HG03520 (cell line): ENCODE measurements around the gene TMEM87B.

Source experiments
- ATAC-seq: cut with Tn5 transposase; IDR thresholded peaks from one replicate; pipeline ENCODE4 v1.9.1; 2021; ENCODE audit warnings: mild to moderate bottlenecking, moderate library complexity; ENCODE audit not compliant: unreplicated experiment

The TMEM87B gene, protein sequence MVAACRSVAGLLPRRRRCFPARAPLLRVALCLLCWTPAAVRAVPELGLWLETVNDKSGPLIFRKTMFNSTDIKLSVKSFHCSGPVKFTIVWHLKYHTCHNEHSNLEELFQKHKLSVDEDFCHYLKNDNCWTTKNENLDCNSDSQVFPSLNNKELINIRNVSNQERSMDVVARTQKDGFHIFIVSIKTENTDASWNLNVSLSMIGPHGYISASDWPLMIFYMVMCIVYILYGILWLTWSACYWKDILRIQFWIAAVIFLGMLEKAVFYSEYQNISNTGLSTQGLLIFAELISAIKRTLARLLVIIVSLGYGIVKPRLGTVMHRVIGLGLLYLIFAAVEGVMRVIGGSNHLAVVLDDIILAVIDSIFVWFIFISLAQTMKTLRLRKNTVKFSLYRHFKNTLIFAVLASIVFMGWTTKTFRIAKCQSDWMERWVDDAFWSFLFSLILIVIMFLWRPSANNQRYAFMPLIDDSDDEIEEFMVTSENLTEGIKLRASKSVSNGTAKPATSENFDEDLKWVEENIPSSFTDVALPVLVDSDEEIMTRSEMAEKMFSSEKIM

DNA sequence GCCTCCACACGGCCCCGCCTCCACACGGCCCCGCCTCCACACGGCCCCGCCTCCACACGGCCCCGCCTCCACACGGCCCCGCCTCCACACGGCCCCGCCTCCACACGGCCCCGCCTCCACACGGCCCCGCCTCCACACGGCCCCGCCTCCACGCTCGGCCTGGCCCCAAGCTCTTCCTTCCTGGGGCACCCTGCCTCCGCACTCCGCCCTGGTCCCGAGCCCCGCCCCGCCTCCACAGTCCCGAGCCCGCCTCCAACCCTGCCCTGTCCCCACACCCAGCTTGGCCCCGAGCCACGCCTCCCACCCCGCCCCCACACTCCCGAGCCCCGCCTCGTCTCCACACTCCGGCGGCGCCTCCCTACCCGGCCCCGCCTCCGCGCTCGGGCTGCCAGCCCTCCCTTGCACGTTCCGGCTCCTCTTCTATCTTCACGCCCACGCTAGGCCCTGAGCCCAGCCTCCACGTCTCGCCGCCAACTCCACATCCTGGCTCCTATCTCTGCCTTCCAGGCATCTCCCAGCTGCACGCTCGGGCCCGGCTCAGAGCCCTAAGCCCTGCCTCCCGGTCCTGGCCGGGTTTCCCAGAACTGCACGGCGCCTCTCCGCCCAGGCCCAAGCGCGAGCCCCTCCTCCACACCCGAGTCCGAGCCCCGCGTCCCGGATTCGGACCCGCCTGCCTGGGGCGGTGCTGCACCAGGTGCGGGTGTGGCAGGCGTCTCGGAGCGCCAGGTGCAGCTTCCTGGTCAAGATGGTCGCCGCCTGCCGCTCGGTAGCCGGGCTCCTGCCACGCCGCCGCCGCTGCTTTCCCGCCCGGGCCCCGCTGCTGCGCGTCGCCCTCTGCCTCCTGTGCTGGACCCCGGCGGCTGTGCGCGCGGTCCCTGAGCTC, at the start of gene TMEM87B:
TMEM87B (plus strand) TSS at position 423 of the 883 bp plus-strand sequence; CDS start at position 746, 323 bp downstream.
- peak; percentile 51 for ATAC-seq

DNA sequence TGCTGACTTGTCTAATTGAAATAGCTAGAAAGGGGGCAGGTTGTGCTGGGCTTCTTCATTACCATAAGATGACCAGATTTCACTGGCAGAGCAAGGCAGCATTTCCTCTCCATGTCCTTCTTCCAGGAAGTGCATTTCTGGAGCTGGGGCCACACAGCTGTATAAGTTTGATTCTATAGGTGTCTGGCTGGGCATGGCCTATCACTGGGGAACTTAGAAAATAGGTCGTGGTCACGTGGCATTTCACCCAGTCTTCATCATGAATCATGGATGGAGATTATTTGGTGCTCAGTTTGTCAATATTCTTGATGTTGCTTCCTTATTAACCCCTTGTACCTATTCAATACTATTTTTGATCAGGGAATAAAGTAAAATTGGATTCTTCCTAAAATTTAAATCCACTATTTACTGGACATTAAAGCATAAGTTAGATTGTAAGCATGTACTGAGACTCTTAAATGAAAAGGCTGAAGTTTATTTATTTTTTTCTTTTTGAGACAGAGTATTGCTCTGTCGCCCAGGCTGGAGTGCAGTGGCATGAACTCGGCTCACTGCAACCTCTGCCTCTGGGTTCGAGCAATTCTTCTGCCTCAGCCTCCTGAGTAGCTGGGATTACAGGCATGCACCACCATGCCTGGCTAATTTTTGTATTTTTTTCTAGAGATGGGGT, 49.5 kb upstream of the TMEM87B start:
- ATAC-seq, result no peak

DNA sequence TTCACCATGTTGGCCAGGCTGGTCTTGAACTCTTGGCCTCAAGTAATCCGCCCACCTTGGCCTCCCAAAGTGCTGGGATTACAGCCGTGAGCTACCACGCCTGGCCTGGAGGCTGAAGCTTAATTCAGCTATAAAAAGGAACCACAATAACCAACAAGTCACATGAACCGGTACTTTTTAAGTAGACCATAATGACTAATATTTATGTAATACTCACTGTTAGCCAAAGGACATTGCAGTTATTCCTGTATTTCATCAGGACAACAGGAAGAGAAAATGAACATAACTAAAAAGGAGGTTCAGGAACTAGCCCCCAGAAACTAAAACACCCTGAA, 49.0 kb upstream of the TMEM87B start:
- no peak for ATAC-seq

DNA sequence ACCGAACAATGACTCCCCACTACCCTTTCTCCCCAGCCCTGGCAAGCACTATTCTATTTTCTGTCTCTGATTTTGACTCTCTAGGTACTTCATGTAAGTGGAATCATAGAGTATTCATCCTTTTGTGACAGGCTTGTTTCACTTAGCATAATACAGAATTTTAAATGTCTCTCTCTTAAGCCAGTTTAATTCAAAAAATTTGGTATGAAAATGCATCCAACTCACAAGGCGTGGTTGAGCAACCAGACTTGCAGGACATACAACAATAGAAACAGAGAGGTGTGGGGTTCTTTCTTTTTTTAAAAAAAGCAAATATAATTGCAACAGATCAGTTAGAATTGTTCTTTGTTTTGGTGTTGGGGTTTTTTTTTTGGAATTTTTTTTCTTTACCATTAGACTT, 47.6 kb upstream of the TMEM87B start:
- ATAC-seq, result no peak

DNA sequence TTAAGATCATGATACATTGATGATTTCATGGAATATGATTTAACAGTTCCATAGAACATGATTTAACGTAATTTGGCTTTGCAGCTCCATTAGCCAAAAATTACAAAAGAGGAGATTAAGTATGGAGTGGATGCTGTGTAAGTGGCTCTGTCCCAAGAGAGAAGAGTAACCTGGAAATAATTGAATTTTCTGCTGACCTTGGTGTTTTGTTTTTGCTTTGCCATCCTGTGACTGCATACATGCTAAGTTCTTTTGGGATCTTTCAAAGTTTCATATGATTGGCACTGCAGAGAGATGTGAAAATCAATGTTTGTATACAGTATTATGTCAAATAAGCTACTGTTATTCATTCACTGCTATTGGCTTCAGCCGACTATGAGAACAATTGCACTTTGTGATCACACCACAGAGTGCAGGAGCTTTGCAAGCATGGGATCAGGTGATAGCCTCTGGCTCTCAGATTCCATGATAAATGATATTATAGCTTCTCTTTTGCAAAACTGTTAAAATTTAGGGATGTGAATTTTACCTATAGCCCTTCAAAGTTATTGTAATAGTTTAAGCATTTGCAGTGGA, 46.1 kb upstream of the TMEM87B start:
- no peak for ATAC-seq

DNA sequence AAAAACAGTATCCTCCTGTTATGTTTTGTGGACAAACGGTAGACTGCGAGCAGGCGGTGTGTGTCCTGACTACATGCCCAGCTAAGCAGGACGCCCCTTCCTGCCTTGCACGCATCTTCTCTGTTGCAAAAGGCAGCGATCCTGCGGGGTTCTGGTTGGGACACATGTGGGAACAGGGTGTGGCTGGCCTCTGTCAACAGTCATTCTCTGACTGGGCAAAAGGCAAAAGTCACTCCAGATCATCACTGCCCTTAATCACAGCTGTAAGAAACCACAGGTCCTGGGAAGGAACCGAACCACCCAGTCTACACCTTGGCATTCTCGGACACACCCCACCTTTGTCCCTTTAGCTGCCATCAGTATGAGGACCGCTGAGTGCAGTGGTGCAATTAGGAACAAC, 44.3 kb upstream of the TMEM87B start:
- ATAC-seq, result no peak

DNA sequence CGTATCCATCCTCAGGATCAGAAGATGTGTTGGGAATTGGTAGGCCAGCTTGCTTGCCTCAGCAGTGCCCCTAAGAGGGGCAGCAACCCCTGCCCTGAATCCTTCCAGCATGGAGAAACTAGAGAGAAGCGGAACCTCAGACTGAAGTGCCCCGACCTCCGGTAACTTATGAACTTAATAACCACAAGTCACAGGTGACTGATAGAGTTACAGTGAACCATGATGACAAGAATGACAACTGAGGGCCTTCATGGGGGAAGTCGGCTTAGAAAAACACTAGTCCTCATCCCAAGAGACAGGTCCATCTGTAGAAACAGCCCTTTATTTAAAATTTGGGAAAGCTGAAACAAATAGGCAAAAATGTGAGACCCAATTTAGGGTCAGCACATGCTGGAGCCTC, 42.5 kb upstream of the TMEM87B start:
- ATAC-seq, result no peak

DNA sequence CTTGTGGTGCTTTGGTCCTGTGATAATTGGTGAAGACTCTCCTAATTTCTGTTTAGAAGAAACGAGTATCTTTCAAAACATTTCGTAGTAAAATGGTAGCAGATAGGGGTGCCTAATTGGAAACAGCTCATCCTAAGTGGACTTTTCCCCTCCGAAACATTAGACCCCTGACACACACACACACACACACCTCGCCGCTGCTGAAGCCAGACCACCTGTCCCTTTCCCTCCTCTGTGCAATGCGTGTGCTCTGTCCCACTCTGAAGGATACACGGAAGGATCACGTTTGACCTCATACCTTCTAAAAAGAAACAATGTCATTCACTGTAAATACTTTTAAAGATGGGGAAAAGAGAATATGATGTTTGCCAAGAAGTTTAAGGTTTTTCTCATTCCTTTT, 36.2 kb upstream of the TMEM87B start:
- ATAC-seq, result no peak

DNA sequence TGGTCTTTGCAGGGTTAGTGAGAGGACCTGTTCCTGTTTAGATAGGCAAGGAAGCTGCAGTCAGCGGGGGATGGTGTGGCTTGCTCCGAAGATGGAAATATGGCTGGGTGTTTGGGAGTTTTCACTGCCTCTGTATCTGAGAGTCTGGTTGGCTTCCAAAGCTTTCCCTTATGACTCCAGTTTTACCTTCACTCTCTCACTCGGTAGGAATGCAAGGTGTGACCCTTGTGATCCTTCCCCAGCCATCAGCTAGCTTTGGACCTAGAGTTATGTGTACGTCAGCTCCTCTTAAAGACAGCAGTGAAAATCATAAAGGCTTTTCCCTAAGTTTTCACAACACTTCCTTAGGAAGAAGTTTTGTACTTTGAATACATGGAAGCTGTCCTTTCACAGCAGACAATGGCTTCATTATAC, 35.5 kb upstream of the TMEM87B start:
- ATAC-seq, result no peak

DNA sequence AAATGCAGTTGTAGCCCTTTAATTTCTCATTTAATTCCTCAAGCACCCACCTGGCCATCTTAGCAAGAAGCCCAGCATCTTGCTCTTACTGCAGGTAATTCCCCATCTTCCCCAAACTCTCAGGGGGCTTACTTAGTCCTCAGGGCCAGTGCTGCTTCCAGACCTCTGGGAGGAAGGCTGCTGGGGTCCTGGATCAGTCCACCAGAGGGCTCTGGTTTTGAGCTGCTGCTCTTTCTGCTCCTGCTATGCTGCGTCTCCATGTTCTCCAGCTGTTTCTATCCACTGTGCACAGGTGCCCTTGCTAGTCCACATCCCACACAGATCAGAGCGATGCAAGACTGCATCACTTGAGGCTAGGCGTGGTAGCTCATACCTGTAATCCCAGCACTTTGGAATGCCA, 34.5 kb upstream of the TMEM87B start:
- ATAC-seq, result no peak

DNA sequence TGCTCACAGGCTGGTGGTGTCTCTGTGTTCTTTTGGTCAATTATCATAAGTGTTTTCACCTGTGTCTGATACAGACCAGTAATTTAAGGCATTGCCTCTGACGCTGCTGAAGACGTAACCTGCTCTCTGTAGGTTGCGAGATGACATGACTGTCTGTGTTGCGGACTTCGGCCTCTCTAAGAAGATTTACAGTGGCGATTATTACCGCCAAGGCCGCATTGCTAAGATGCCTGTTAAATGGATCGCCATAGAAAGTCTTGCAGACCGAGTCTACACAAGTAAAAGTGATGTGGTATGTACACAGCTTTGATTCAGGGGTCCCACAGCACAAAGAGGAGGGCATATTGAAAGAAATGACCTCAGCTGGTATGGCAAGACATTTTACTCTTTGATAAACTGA, 33.8 kb upstream of the TMEM87B start:
- ATAC-seq, result no peak

DNA sequence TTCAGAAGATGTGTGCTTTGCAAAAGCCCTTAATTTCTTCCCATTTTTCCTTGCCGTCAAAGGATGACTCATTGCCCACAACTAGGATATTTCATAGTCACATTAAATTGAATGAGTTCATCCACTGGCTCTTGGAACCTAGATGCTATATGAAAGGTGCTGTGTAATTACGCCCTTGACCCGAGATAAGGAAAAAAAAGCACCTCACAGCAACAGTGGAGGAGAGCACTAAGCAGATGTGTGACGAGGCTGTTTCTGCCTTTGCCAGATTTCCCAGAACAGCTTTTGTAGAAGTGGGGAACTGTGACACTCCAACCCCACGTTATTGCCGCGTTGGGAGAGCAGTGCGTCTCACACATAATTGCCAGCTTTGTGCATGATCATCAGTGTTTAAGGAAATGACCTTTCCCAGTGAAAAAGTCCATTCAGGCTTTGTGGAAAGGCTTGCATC, 33.3 kb upstream of the TMEM87B start:
- no peak for ATAC-seq

DNA sequence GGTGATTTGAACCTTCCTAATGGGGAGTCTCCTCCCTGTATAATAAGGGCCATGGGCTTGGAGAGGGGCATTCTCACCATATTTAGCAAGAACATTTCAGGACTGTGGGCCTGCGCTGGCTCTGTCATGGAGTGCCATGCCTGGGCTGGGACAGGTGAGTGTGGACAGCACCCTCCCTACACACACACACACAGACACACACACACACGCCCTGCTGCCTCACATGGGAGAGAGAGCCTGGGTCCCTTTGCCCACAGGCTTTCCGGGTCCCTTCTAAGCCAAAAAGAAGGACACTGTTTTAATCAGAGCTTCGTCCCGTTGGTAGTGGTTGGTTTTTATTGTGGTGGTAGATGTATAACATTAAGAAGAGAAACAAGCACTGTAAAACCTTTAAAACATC, 31.4 kb upstream of the TMEM87B start:
- ATAC-seq, result no peak

DNA sequence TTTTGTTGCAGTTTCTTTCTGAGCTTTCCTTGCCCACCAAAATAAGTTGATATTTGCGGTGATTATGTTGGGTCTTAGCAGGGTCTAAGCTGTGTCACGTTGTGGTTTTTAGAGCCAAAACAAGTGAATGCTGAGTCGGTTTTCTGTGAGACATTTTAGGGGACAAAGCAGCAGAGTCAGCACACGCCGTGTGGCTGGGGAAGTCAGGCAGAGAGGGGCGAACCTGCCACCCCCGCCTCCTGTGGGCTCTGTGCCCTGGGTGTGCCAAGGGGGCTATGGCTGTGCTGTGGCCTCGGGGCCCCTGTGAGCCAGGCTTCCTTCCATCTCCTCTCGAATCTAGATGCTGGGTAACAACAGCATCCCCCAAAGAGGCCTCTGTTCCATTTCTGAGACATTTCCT, 30.8 kb upstream of the TMEM87B start:
- ATAC-seq, result no peak

DNA sequence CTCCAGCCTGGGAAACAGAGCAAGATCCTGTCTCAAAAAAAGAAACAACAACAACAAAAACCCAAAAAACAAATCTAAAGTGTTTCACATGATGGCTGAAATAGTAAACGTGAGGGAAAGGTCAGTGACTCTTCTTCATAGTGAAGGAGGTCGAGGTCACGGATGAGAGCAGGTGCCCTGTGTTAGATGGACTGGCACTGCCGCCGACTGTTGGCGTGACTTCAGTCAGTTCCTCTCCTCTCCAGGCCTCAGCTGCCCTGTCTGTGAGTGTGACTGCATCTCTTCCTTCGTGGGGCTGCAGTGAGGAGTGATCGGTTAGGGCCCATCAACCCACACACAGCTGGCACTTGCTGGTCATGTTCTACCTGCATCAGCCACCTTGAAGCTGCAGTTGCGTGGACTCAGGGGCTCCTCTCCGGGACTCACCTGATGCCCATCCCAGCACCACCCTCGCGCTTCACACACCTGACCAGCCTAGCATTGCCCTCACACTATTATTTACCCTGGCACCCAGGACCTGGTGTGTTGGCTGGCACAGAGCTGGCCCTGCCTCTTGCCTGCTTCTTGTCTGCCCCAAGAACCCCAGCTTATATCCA, 30.1 kb upstream of the TMEM87B start:
- ATAC-seq, result no peak

DNA sequence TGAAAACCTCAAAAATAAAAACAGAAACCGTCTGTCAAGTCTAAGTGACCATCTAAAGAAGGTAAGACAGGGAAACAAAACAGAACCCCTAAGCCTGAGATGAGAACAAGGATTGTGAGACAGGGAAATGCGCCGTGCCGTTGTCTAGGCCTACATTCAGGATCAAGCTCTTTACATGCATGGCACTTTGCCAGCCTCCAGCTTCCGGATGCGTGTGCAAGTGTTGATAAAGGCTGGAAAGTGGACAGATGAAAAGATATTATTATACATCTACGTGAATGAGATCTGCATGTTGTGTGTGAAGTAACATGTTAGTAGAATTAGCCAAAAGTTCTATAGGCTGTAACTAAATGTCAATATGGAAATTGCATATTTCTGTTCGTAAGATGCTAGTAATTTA, 28.6 kb upstream of the TMEM87B start:
- no peak for ATAC-seq

DNA sequence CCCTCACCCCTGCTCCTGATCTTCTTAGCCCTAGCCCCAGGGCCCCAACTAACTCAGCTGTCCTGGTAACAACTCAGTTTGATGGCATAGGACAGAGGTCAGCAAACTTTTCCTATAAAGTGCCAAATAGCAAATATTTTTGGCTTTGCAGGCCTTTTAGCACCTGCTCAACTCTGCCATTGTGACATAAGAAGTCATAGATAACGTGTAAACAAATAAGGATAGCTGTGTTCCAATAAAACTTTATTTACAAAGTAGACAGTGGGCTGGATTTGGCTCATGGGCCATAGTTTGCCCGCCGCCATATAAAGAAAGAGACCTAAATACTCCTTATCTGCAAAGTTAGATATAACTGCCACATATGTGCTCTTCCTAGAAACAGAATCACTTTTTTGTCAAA, 27.3 kb upstream of the TMEM87B start:
- no peak for ATAC-seq

DNA sequence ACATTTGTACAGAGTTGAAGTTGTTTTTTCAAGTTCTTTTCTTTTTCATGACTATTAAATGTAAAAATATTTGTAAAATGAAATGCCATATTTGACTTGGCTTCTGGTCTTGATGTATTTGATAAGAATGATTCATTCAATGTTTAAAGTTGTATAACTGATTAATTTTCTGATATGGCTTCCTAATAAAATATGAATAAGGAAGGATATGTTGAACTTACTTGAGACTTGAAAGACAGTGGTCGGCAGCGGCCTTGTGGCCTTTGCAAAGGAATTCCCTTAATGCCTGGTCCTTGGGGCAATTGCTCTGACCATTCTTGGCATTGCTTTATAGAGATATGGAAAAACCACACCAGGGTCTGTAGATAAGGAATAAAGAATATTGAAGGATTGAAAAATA, 25.9 kb upstream of the TMEM87B start:
- ATAC-seq, result no peak

DNA sequence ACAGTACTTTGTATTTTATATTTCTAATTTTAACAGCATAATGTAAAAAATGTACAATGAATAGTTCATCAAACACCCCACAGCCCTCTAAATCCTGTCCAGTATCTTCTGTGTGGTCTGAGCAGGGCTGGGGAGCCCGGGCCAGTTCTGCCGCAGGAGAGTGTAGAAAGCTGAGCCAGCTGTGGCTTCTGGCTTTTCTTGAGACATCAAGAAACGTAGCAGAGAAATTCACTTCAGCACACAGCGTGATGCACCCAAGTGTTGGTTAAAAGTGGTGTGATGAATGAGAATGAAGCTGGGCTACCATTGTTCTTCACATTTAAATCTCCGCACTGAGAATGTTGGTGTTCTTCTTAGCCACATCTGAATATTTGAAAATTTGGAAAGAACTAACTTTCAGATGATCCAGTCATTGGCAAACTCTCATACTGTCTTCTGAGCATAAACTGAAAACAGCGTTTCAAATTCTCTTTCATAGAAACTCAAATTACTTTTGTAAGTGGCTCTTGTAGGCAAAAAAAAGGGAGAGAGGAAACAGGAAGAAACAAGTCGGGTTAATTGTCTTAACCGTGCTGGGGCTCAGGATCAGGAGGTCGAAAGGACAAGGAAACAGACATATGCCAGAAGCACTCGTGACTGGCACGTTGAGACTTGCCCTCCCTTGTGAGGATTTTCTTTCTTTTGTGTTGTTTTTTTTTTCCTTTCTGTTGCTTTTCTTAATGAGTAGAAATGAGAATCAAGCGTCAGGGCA, 23.4 kb upstream of the TMEM87B start:
- no peak for ATAC-seq

DNA sequence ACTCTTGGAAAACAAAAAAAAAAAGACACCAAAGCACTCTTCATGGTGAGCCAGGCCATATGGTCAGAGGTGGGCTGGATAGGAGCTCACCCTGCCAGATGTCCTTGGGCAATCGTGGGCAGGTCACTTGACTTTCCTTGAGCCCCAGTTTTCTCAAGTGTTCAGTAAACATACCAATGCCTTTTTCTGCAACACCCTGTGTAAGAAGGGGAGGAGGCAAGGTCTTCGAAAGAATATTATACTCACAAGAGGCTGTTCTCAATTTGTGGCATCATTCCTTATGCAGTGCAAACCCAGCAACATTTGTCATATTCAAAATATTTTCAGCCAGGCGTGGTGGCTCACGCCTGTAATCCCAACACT, 22.9 kb upstream of the TMEM87B start:
- ATAC-seq, result no peak
